ENCODE measurements around the gene MYO3B.
A peak's percentile ranks its signal among the peaks of the same experiment; 100 is the strongest.

MYO3B gene

DNA sequence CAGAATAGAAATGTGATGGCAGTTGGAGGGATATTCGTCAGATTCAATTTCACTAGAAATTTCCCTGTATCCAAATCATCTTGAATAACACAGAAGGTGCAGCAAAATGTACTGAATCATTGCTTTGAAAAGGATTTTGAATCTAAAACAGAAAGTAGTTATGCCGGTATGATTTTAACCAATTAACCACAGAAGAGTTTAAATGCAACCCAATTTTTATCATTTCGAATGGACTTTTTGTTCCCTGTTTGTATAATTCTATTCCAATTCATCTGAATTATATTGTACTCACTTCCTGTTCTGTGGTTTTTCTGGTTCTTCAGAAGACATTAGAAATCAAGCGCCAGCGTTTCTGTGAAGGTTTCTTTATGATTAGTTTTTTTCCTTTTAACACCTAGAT is 190.4 kb downstream of the MYO3B start:
- DNase-seq (ENCODE audit: low read depth in 1 of 2, low spot score in 1 of 2): no peak

GRCh38 chr2:170369228-170369627 is 191.3 kb downstream of the MYO3B start:
- no peak for DNase-seq (ENCODE audit: low read depth in 1 of 2, low spot score in 1 of 2)

- DNase-seq (ENCODE audit: low read depth in 1 of 2, low spot score in 1 of 2): no peak
These were observed 191.9 kb downstream of the MYO3B start for GRCh38 chr2:170369894-170370293.

- DNase-seq (ENCODE audit: low read depth in 1 of 2, low spot score in 1 of 2): no peak
These were observed 193.5 kb downstream of the MYO3B start for GRCh38 chr2:170371231-170371998.

- DNase-seq (ENCODE audit: low read depth in 1 of 2, low spot score in 1 of 2): no peak
These were observed 197.2 kb downstream of the MYO3B start for GRCh38 chr2:170375192-170375591.

- no peak for DNase-seq (ENCODE audit: low read depth in 1 of 2, low spot score in 1 of 2)
These were observed 199.7 kb downstream of the MYO3B start for GRCh38 chr2:170377500-170378207.

- no peak for DNase-seq (ENCODE audit: low read depth in 1 of 2, low spot score in 1 of 2)
These were observed 202.3 kb downstream of the MYO3B start for GRCh38 chr2:170380267-170380666.

GRCh38 chr2:170381678-170382077 is 203.7 kb downstream of the MYO3B start:
- DNase-seq (ENCODE audit: low read depth in 1 of 2, low spot score in 1 of 2): no peak

DNA sequence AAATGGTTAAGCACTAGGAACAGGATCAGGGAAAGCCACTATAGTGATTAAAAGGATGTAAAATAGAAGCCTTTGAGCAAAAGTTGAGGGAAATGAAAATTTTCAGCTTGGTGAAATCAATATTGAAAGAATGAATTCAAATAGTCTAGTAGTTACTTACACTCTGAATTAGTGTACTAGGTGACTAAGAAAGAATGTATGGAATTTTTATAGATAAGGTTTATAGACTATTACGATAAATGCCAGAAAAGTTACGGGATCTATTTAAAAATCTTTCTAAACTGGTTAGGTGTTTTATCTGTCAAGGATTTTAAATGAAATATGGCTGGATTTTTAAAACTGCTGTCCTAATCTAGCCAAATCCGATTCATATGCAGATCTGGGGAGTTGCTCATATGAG is 208.6 kb downstream of the MYO3B start:
- DNase-seq (ENCODE audit: low read depth in 1 of 2, low spot score in 1 of 2): no peak

DNA sequence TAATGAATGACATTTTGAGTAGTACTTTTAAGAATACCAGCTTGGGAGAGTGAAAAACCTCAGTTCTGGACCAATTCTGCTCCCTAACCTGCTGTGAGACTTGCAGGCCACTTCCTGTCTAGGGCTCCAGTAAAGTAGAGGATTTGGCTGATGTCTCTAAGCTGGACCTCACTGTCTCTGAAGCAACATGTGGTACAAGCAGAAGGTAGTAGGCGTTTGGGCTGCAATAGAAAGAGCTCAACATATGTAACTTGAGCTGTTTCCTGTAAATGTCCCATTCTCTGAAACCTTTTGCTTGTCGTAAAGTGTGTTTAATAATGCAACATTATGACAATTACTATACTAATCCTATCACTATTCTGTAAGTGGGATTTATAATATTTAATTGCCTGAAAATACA is 213.1 kb downstream of the MYO3B start:
- DNase-seq (ENCODE audit: low read depth in 1 of 2, low spot score in 1 of 2): no peak

- DNase-seq (ENCODE audit: low read depth in 1 of 2, low spot score in 1 of 2): no peak
These were observed 213.8 kb downstream of the MYO3B start for GRCh38 chr2:170391697-170392096.

GRCh38 chr2:170393861-170394498 is 216.0 kb downstream of the MYO3B start:
- DNase-seq (ENCODE audit: low read depth in 1 of 2, low spot score in 1 of 2): no peak

DNA sequence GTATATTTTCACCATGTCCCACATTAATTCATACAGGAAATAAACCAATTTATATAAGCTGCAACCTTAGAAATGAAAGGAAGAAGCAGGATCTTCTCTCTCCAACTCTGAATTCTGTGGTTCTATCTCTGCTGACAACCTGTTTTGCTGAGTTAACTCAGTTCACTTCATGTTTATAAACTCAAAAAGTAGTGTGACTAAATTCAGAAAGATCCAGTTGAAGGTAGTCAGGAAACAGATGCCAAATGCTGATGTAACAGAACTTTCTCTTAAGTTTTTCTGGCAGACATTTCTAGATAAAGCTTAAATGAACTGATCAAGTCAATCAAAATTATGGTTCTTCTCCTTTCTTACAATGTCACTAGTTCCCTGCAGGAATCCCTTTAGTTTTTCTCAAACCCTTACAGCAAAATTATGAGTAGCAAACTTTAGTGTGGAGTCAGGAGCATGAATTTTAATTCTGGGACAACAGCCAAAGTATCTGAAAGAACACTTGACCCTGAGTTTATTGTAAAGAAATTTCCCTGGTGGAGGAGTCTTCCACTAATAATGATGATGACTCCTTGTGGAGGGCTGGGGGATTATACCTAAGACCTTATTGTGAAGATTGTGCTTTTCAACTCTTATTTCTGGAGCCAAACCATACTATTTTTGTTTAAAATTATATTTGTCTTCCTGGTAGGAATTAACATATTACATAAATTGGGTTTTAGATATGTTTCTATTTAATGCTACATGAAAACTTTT is 216.9 kb downstream of the MYO3B start:
- DNase-seq (ENCODE audit: low read depth in 1 of 2, low spot score in 1 of 2): no peak

GRCh38 chr2:170396799-170397459 is 219.0 kb downstream of the MYO3B start:
- no peak for DNase-seq (ENCODE audit: low read depth in 1 of 2, low spot score in 1 of 2)

DNA sequence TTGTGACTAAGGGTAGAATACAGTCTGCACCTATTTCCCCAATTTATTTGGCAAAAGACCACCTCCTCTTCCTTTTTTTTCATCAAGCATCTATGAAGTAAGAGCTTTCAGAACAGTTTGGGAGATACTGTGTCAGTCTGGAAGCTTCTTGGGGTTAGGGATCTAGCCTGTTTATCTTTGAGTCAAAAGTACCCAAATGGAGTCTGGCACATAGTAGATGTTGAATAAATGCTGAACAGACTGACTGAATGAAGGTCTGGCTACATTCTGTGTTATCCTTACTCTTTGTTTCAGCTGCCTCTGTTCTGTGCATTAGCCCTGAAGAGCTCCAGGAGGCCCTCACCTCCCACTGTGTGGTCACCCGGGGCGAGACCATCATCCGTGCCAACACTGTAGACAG is 223.2 kb downstream of the MYO3B start:
- no peak for DNase-seq (ENCODE audit: low read depth in 1 of 2, low spot score in 1 of 2)

DNA sequence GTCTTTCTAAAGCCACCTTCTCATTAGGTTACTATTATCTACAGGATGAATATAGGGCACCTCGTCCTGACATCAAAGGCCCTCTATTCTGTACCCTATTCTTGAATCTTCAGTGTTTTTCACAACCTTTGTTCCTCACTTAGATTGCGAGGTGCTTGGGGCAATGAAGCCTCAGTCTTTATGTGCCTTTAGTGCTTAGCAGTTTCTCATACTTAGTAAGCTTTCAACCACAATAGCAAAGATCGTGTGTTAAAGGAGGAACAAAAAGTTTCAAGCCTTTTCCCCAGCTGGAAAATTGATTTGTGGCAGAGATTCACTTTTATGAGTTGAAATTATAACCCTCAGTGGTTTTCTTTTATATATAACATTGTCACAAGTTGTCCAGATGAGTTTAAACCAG is 226.9 kb downstream of the MYO3B start:
- DNase-seq (ENCODE audit: low read depth in 1 of 2, low spot score in 1 of 2): no peak

DNA sequence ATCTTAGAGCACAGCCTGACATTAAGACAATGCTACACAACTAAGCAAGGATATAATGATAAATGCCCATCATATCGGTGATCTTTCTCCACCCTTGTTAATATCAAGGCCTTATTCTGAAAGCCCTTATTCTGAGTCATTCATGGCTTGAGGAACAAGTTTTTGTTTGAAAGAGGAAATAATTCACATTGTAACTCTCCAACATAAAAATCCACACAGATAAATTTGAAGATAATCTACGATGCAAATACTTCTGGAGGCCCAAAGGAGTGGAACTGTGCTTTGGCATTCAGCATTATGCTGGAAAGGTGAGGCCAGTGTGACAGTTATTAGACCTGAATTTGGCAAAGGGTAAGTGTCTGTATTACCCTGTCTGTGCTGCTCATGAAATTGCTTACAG is 227.4 kb downstream of the MYO3B start:
- DNase-seq (ENCODE audit: low read depth in 1 of 2, low spot score in 1 of 2): no peak

DNA sequence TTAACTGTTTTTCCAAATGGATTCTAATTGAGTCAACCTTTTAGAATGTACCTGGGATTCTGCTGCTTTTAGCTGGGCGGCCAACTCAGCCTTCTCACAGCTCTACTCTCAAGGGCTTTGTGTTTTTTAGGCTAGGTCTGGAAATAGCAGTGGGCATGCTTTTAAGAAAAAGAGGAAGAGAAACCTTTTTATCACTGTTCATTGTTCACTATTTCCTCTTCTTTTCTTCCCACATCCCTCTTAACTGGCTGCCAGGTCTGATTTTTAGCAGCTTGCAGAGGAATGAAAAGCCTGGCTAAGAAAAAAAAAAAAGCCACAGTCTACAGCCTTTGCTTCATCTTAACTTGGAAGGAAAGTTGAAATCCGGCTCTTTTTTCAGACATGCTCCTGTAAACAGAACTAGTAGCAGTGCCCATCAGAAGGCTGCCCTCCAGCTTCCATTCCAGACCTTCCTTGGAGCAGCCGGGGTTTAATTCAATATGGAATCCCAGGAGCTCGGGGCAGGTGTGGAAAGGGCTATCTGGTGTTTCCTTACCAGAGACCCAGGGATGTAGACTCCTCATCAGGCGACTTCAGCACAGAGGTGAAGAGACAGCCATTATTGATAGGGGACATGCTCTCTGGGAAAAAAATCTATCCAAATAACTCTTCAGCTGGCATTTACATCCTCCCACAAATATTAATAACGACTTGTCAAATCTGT is 230.7 kb downstream of the MYO3B start:
- DNase-seq (ENCODE audit: low read depth in 1 of 2, low spot score in 1 of 2): no peak

- peak; percentile 46 to 57 for DNase-seq (ENCODE audit: low read depth in 1 of 2, low spot score in 1 of 2)
These were observed 231.2 kb downstream of the MYO3B start for GRCh38 chr2:170409164-170409535.

- DNase-seq (ENCODE audit: low read depth in 1 of 2, low spot score in 1 of 2): no peak
These were observed 233.7 kb downstream of the MYO3B start for GRCh38 chr2:170411660-170412059.

All from activated T-helper 1 cell treated with anti-CD3 and anti-CD28 coated beads, Interleukin-2, amount 50 U/mL, for 16 hours (primary cell).